Thyroid gland (tissue), 4 donors: ENCODE results near the gene CDK5R1. TPM values are rescaled to one million over a fixed set of nuclear protein-coding genes. Genes with fewer than 3 reads are reported as not detected.

Experiments
- DNase-seq, 2 donors: peaks; one replicate each; pipeline ENCODE4 v3.0.0-alpha.2; 2019
- H3K27ac ChIP-seq, 3 donors: fragments of 200-600 bp; sonication (generic); 1 replicate in 2 of 3; 2 replicates in 1 of 3; pipeline ENCODE4 v1.5.1; 2016 to 2019; ENCODE audit warnings: mild to moderate bottlenecking in 1 of 3, moderate library complexity in 1 of 3
- H3K27me3 ChIP-seq: fragments of 200-600 bp; sonication (generic); one replicate; pipeline ENCODE4 v1.5.1; 2019
- H3K36me3 ChIP-seq, 2 donors: fragments of 200-600 bp; sonication (generic); one replicate each; pipeline ENCODE4 v1.5.1; 2016 to 2019
- H3K4me1 ChIP-seq, 2 donors: fragments of 200-600 bp; sonication (generic); one replicate each; pipeline ENCODE4 v1.5.1; 2017 to 2019
- H3K4me3 ChIP-seq, 3 donors: fragments of 200-600 bp; sonication (generic); replicated peaks in 1 of 3; 1 replicate in 2 of 3; 2 replicates in 1 of 3; pipeline ENCODE4 v1.5.1; 2016; ENCODE audit warnings: mild to moderate bottlenecking in 1 of 3
- H3K9me3 ChIP-seq: fragments of 200-600 bp; sonication (generic); one replicate; pipeline ENCODE4 v1.5.1; 2017
- POLR2A ChIP-seq, 2 donors: fragments of 450-650 bp; IDR thresholded peaks; one replicate each; pipeline ENCODE4 v1.6.1; 2017; ENCODE audit warnings: antibody characterized with exemption in 2 of 2, mild to moderate bottlenecking in 2 of 2, moderate library complexity in 1 of 2
- WGBS, 2 donors: methylation state at CpG; one replicate each; pipeline ENCODE4 v1.1.5; 2017; 5-methylcytosine and 5-hydroxymethylcytosine counted together
- intact Hi-C: fragments of 100-400 bp; cut with DNase I; formaldehyde crosslinking; loops from one replicate; pipeline ENCODE4 v1.15.1; 2023
- total RNA-seq, 4 donors: library from RNA; depleted of rRNA; stranded (reverse); fragments of >200 nt; gene quantifications; one replicate each; pipeline ENCODE4 v1.2.3, GENCODE V29; 2016
- TF ChIP-seq, protein P1 (sequence below), 6 experiments: fragments of 200-600 bp in 3 of 6; fragments of 450-650 bp in 3 of 6; sonication (generic) in 3 of 6; IDR thresholded peaks; one replicate each; pipeline ENCODE4 v1.5.1; 2016 to 2019; ENCODE audit warnings: antibody characterized with exemption in 6 of 6, mild to moderate bottlenecking in 2 of 6, inconsistent platforms in 1 of 6, moderate library complexity in 1 of 6

Gene CDK5R1
- total RNA-seq, 4 donors from 2014 or later = 0.49 to 0.78 (median 0.58) TPM

DNA sequence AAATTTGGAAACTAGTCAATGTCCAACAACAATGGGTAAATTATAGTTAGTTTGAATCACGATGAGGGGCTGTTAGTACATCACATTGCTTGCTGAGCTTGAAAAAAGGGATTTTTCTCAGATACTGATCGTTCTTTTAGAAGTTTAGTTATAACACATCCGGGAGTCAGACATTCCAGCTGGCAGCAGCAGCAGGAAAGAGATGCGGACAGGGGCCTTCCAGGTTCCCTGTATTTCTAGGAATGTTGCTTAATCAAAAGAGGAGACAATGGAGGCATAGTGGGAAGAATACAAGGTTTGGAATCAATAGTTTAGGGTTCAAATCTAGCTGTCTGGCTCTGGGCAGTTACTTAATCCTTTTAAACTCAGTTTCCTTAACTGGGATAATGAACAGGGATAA, 27.8 kb downstream of the CDK5R1 start:
- DNase-seq = no peak
- no peak for TF ChIP-seq POLR2A (IDR thresholded peaks at IDR 0.05)
- TF ChIP-seq, protein P1, sequence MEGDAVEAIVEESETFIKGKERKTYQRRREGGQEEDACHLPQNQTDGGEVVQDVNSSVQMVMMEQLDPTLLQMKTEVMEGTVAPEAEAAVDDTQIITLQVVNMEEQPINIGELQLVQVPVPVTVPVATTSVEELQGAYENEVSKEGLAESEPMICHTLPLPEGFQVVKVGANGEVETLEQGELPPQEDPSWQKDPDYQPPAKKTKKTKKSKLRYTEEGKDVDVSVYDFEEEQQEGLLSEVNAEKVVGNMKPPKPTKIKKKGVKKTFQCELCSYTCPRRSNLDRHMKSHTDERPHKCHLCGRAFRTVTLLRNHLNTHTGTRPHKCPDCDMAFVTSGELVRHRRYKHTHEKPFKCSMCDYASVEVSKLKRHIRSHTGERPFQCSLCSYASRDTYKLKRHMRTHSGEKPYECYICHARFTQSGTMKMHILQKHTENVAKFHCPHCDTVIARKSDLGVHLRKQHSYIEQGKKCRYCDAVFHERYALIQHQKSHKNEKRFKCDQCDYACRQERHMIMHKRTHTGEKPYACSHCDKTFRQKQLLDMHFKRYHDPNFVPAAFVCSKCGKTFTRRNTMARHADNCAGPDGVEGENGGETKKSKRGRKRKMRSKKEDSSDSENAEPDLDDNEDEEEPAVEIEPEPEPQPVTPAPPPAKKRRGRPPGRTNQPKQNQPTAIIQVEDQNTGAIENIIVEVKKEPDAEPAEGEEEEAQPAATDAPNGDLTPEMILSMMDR (IDR thresholded peaks at IDR 0.05) = no peak
- H3K27ac ChIP-seq = no peak overlapping the region
- H3K9me3 ChIP-seq = no peaks in the 10 kb centered on the region
- intact Hi-C loops = no loop called here
- H3K4me3 ChIP-seq = no peak overlapping the region
- H3K4me1 ChIP-seq = peaks cover 4 to 7% of the 10 kb centered on the region in 2 donors
- no peaks in the 10 kb centered on the region for H3K36me3 ChIP-seq
- no peaks in the 10 kb centered on the region for H3K27me3 ChIP-seq
- 71 to 84% methylated on average over 4 of the region's 4 CpGs for WGBS, 2 donors

DNA sequence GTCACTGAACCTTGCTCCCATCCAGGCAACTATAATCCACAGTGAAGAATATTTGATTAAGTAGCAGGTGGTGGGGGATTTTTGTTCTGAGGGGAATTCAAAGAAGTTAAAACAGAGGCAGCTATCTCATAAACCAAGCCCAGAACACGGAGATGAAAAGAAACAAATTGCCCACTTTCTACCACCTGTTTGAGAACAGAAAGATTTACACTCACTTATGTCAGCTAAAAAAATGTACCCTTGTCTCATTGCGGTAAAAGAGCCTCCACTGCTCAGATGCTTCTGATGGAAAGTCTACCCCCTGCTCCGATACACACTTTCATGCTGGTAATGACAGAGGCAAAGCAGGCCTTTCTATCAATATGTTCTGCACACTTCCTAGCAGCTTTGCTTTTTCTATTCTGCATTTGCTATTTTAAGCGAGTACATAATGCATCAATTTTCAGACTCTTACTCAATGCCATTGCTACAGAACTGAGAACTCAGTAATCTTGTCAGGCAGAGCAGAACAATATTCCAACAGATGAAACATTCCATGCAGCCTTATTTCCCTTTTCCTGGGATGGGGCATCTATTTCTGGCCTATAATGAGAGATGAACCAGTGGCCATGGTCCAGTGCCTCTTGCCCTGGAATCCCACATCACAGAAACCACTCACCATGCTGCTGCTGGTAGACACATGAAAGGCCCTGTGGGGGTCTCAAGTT, 29.0 kb downstream of the CDK5R1 start:
- TF ChIP-seq POLR2A (IDR thresholded peaks at IDR 0.05) = no peak
- TF ChIP-seq, protein P1 (IDR thresholded peaks at IDR 0.05) = no peak
- no peak overlapping the region for H3K4me3 ChIP-seq
- H3K27me3 ChIP-seq = no peaks in the 10 kb centered on the region
- WGBS, 2 donors = 93 to 96% methylated on average over 4 of the region's 4 CpGs
- no peak for DNase-seq
- H3K36me3 ChIP-seq = no peaks in the 10 kb centered on the region
- no peaks in the 10 kb centered on the region for H3K9me3 ChIP-seq
- no peak overlapping the region for H3K27ac ChIP-seq
- intact Hi-C loops = no loop called here
- H3K4me1 ChIP-seq = peaks cover 4 to 17% of the 10 kb centered on the region in 2 donors

DNA sequence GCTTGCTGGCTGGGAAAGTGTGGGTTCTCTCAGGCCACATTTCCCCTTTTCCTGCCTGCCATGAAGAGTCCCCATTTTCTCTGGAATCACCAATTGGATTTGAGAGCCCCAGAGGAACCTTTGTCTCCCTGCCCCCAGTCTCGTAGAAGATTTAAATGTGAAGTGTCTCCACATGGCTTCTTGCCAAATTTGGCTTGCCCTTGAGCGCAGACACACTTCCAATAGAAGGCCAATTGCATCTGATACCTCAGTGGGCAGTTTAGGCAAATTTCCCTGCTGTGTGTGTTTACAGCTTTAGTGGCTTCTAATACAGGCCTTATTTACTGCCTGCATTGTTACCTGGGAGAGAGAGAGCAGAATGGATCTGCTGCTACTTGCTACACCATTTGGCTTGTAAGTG, 29.7 kb downstream of the CDK5R1 start:
- Histone ChIP-seq H3K4me3 (no peak overlapping the region), H3K4me1 (peaks cover 4 to 17% of the 10 kb centered on the region in 2 donors), H3K9me3 (no peaks in the 10 kb centered on the region), H3K27ac (no peak overlapping the region), H3K36me3 (no peaks in the 10 kb centered on the region), H3K27me3 (no peaks in the 10 kb centered on the region)
- intact Hi-C loops = no loop called here
- TF ChIP-seq POLR2A (IDR thresholded peaks at IDR 0.05) = no peak
- TF ChIP-seq, protein P1 (IDR thresholded peaks at IDR 0.05) = no peak
- 9 to 12% methylated on average over 2 of the region's 2 CpGs for WGBS, 2 donors
- peak; percentile 34 to 51 for DNase-seq

DNA sequence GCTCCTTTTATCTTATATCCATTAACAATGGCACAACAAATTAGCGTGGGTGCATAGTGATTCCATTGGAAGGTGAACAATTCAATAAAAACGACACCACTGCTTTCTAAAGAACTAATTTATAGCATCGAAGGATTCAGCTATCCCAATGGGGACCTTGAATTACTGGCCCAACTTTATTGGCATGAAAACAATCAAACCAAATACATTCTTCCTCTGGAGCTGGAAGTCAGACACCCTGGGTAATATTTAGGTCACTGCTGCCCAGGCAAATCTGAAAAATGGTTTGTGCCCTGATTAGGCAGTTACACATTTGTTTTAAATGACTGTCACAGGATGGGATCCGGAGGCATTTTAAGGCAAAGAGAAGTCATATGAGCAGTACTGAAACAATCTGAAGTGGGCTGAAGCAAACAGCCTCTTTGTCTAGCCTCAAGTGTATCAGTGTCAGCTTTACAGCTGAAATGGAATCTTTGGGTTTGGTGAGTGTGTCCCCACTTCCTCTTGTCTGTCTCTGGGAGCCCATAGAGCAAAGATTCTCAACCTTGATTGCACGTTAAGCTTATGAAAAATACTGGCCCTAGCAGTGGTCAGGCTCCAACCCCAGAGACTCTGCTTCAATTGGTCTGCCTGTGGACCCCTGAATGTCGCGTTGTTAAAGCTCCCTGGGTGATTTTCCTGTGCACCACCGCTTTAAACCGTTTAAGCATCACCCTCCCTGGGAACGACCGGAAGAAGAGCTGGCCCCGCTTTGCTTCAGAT, 30.3 kb downstream of the CDK5R1 start:
- no peak for DNase-seq
- no peaks in the 10 kb centered on the region for H3K27me3 ChIP-seq
- no peaks in the 10 kb centered on the region for H3K9me3 ChIP-seq
- intact Hi-C loops = no loop called here
- no peak overlapping the region for H3K27ac ChIP-seq
- no peaks in the 10 kb centered on the region for H3K36me3 ChIP-seq
- TF ChIP-seq POLR2A (IDR thresholded peaks at IDR 0.05) = no peak
- TF ChIP-seq, protein P1 (IDR thresholded peaks at IDR 0.05) = no peak
- no peak overlapping the region for H3K4me3 ChIP-seq
- 83 to 89% methylated on average over 12 of the region's 12 CpGs for WGBS, 2 donors
- H3K4me1 ChIP-seq = peaks cover 4 to 17% of the 10 kb centered on the region in 2 donors

DNA sequence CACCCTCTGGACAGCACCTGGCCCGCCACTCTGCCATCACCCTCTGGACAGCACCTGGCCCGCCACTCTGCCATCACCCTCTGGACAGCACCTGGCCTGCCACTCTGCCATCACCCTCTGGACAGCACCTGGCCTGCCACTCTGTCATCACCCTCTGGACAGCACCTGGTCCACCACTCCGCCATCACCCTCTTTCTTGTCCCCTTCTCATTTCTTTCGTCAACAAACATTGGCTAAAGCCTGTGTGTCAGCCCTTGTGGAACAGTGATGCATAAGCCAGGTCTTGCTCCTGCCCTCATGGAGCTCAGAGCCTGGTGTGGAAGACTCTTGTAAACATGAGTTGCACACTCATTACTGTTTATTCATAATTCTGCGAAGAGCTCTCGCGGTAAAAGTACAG, 31.2 kb downstream of the CDK5R1 start:
- no peak for DNase-seq
- Histone ChIP-seq H3K4me1 (peaks cover 4 to 17% of the 10 kb centered on the region in 2 donors), H3K9me3 (no peaks in the 10 kb centered on the region), H3K36me3 (no peaks in the 10 kb centered on the region), H3K27me3 (no peaks in the 10 kb centered on the region), H3K4me3 (no peak overlapping the region), H3K27ac (no peak overlapping the region)
- WGBS, 2 donors = 95 to 98% methylated on average over 7 of the region's 7 CpGs
- intact Hi-C loops = no loop called here
- no peak for TF ChIP-seq POLR2A (IDR thresholded peaks at IDR 0.05)
